Neural cell (in vitro differentiated cells): ENCODE data around the gene NOB1. TPM values are rescaled to one million over a fixed set of nuclear protein-coding genes. Genes with fewer than 3 reads are reported as not detected.

Experiments
- H2AFZ ChIP-seq: fragments of 200-600, 300-800 bp; sonication (generic), shearing (Covaris generic); 2 replicates; pipeline ENCODE4 v1.6.0; 2014; ENCODE audit warnings: low read depth, mild to moderate bottlenecking, antibody characterized with exemption, low read length, moderate library complexity
- H3F3A ChIP-seq: fragments of 200-600 bp; shearing (Covaris generic); 2 replicates; pipeline ENCODE4 v1.6.1; 2016; ENCODE audit warnings: mild to moderate bottlenecking, moderate library complexity, mixed read lengths, antibody characterized with exemption, low read length; ENCODE audit not compliant: insufficient read depth, poor library complexity, severe bottlenecking
- H3K27ac ChIP-seq: fragments of 200-600, 300-800 bp; sonication (generic), shearing (Covaris generic); 2 replicates; pipeline ENCODE4 v1.5.1; 2014; ENCODE audit warnings: mild to moderate bottlenecking, low read length, moderate library complexity
- H3K27me3 ChIP-seq: fragments of 300-800, 200-600 bp; sonication (generic), shearing (Covaris generic); 2 replicates; pipeline ENCODE4 v1.6.0; 2014; ENCODE audit warnings: mild to moderate bottlenecking, low read depth, low read length, moderate library complexity; ENCODE audit not compliant: insufficient read depth
- H3K36me3 ChIP-seq: fragments of 300-800, 200-600 bp; sonication (generic), shearing (Covaris generic); 2 replicates; pipeline ENCODE4 v1.5.1; 2014; ENCODE audit warnings: mild to moderate bottlenecking, antibody characterized with exemption, low read length, moderate library complexity; ENCODE audit not compliant: insufficient read depth
- H3K4me2 ChIP-seq: fragments of 300-800, 200-600 bp; sonication (generic), shearing (Covaris generic); 2 replicates; pipeline ENCODE4 v1.6.0; 2014; ENCODE audit warnings: mild to moderate bottlenecking, low read length
- H3K4me3 ChIP-seq: fragments of 300-800, 200-600 bp; sonication (generic), shearing (Covaris generic); 2 replicates; pipeline ENCODE4 v1.5.1; 2014; ENCODE audit warnings: mild to moderate bottlenecking, low read length, moderate library complexity
- H3K79me2 ChIP-seq: fragments of 200-600 bp; shearing (Covaris generic); replicated peaks from 2 replicates; pipeline ENCODE4 v1.6.0; 2014; ENCODE audit warnings: mild to moderate bottlenecking, low read length, moderate library complexity; ENCODE audit not compliant: insufficient read depth
- H3K9ac ChIP-seq: fragments of 300-800, 200-600 bp; sonication (generic), shearing (Covaris generic); 2 replicates; pipeline ENCODE4 v1.6.1; 2016; ENCODE audit warnings: mild to moderate bottlenecking, low read length, mixed read lengths
- H3K9me2 ChIP-seq: fragments of 200-600 bp; shearing (Covaris generic); 2 replicates; pipeline ENCODE4 v1.6.1; 2016; ENCODE audit warnings: mild to moderate bottlenecking, low read length, mixed read lengths; ENCODE audit not compliant: insufficient read depth
- H3K9me3 ChIP-seq: fragments of 200-600, 300-800 bp; sonication (generic), shearing (Covaris generic); 2 replicates; pipeline ENCODE4 v1.6.1; 2016; ENCODE audit warnings: mild to moderate bottlenecking, mixed run types, low read length, moderate library complexity, mixed read lengths
- H4K20me1 ChIP-seq: fragments of 200-600 bp; shearing (Covaris generic); 2 replicates; pipeline ENCODE4 v1.6.1; 2016; ENCODE audit warnings: mild to moderate bottlenecking, mixed run types; ENCODE audit not compliant: insufficient read depth
- EP300 ChIP-seq: fragments of 450-650 bp; conservative IDR thresholded peaks from 2 replicates; pipeline ENCODE4 v1.6.1; 2014; ENCODE audit warnings: antibody characterized with exemption, mild to moderate bottlenecking, moderate library complexity; ENCODE audit not compliant: poor library complexity, severe bottlenecking
- EZH2 ChIP-seq: fragments of 200-600, 300-800 bp; shearing (Covaris generic), sonication (generic); IDR thresholded peaks from 2 replicates; pipeline ENCODE4 v1.6.1; 2014; ENCODE audit warnings: antibody characterized with exemption, low read length, borderline replicate concordance, mild to moderate bottlenecking; ENCODE audit not compliant: insufficient read depth, poor library complexity, severe bottlenecking
- MXI1 ChIP-seq: fragments of 450-650 bp; conservative IDR thresholded peaks from 2 replicates; pipeline ENCODE4 v1.6.1; 2014; ENCODE audit warnings: antibody characterized with exemption, mild to moderate bottlenecking; ENCODE audit not compliant: poor library complexity, severe bottlenecking
- POLR2AphosphoS5 ChIP-seq: IDR thresholded peaks from 2 replicates; pipeline ENCODE4 v1.6.1; 2012
- RAD21 ChIP-seq: fragments of 450-650 bp; conservative IDR thresholded peaks from 2 replicates; pipeline ENCODE4 v1.6.1; 2014; ENCODE audit warnings: antibody characterized with exemption, mild to moderate bottlenecking, moderate library complexity
- REST ChIP-seq: IDR thresholded peaks from 2 replicates; pipeline ENCODE4 v1.6.1; 2012; ENCODE audit warnings: borderline replicate concordance
- SMC3 ChIP-seq: fragments of 450-650 bp; conservative IDR thresholded peaks from 2 replicates; pipeline ENCODE4 v1.6.1; 2014; ENCODE audit warnings: antibody characterized with exemption, mild to moderate bottlenecking, moderate library complexity; ENCODE audit not compliant: poor library complexity
- TAF1 ChIP-seq: IDR thresholded peaks from 2 replicates; pipeline ENCODE4 v1.6.1; 2012; ENCODE audit warnings: low read depth
- polyA plus RNA-seq: library from polyadenylated mRNA; depleted of rRNA; stranded (reverse); fragments of >200 nt; gene quantifications from 2 replicates; pipeline ENCODE4 v1.2.3, GENCODE V29; 2014
- TF ChIP-seq, protein P1 (sequence below): fragments of 450-650 bp; IDR thresholded peaks from 2 replicates; pipeline ENCODE4 v1.5.1; 2014; ENCODE audit warnings: antibody characterized with exemption, mild to moderate bottlenecking, moderate library complexity; ENCODE audit not compliant: poor library complexity, severe bottlenecking

Gene NOB1
- polyA plus RNA-seq, 1 donor from 2014 or later: 8.7 TPM

- no peak for TF ChIP-seq REST
- no peak for TF ChIP-seq TAF1
- TF ChIP-seq RAD21: no peak
- TF ChIP-seq EZH2: no peak
- no peak for TF ChIP-seq EP300
- TF ChIP-seq SMC3: no peak
- TF ChIP-seq, protein P1, sequence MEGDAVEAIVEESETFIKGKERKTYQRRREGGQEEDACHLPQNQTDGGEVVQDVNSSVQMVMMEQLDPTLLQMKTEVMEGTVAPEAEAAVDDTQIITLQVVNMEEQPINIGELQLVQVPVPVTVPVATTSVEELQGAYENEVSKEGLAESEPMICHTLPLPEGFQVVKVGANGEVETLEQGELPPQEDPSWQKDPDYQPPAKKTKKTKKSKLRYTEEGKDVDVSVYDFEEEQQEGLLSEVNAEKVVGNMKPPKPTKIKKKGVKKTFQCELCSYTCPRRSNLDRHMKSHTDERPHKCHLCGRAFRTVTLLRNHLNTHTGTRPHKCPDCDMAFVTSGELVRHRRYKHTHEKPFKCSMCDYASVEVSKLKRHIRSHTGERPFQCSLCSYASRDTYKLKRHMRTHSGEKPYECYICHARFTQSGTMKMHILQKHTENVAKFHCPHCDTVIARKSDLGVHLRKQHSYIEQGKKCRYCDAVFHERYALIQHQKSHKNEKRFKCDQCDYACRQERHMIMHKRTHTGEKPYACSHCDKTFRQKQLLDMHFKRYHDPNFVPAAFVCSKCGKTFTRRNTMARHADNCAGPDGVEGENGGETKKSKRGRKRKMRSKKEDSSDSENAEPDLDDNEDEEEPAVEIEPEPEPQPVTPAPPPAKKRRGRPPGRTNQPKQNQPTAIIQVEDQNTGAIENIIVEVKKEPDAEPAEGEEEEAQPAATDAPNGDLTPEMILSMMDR: no peak
- TF ChIP-seq POLR2AphosphoS5: no peak
- no peak for TF ChIP-seq MXI1
- peaks cover 4% of the 10 kb centered on the region for H3K36me3 ChIP-seq
- no peak overlapping the region for H3K27ac ChIP-seq
- H3K9me3 ChIP-seq: no peaks in the 10 kb centered on the region
- no peak overlapping the region for H2AFZ ChIP-seq
- no peaks in the 10 kb centered on the region for H3K27me3 ChIP-seq
- H3K9ac ChIP-seq: no peak overlapping the region
- H3K4me2 ChIP-seq: no peak overlapping the region
- no peaks in the 10 kb centered on the region for H3K79me2 ChIP-seq
- H3F3A ChIP-seq: no peaks in the 10 kb centered on the region
- no peaks in the 10 kb centered on the region for H4K20me1 ChIP-seq
- no peak overlapping the region for H3K4me3 ChIP-seq
- no peaks in the 10 kb centered on the region for H3K9me2 ChIP-seq
These were observed 51.1 kb downstream of the NOB1 start for GRCh38 chr16:69703638-69704037.

GRCh38 chr16:69701866-69702265 is 52.9 kb downstream of the NOB1 start:
- no peak overlapping the region for H2AFZ ChIP-seq
- no peaks in the 10 kb centered on the region for H3F3A ChIP-seq
- TF ChIP-seq EP300: no peak
- TF ChIP-seq RAD21: no peak
- TF ChIP-seq, protein P1: no peak
- no peak for TF ChIP-seq MXI1
- no peak for TF ChIP-seq SMC3
- no peak for TF ChIP-seq REST
- no peak for TF ChIP-seq TAF1
- no peak for TF ChIP-seq POLR2AphosphoS5
- no peak for TF ChIP-seq EZH2
- H3K9me2 ChIP-seq: no peaks in the 10 kb centered on the region
- H3K27me3 ChIP-seq: no peaks in the 10 kb centered on the region
- H3K4me2 ChIP-seq: no peak overlapping the region
- no peak overlapping the region for H3K27ac ChIP-seq
- H3K79me2 ChIP-seq: no peaks in the 10 kb centered on the region
- H3K9ac ChIP-seq: no peak overlapping the region
- H3K4me3 ChIP-seq: no peak overlapping the region
- H3K9me3 ChIP-seq: no peaks in the 10 kb centered on the region
- H3K36me3 ChIP-seq: peaks cover 10% of the 10 kb centered on the region
- H4K20me1 ChIP-seq: no peaks in the 10 kb centered on the region
